Right lobe of liver (tissue), 6 donors: ENCODE data around the gene UCP2. TPM values are rescaled to one million over a fixed set of nuclear protein-coding genes. Genes with fewer than 3 reads are reported as not detected.

ENCODE experiments used
- ATAC-seq, 4 donors: fragments of 200-7000 bp; cut with Tn5 transposase; one replicate each; pipeline ENCODE4 v1.9.1; 2020; ENCODE audit warnings: mild to moderate bottlenecking in 4 of 4, moderate library complexity in 4 of 4
- DNase-seq, 3 donors: peaks; one replicate each; pipeline ENCODE4 v3.0.0-alpha.2; 2020
- H3K27ac ChIP-seq, 3 donors: fragments of 200-600 bp; one replicate each; pipeline ENCODE4 v1.8.0; 2022
- H3K27me3 ChIP-seq, 2 donors: fragments of 200-600 bp; one replicate each; pipeline ENCODE4 v1.8.0; 2022
- H3K36me3 ChIP-seq, 4 donors: fragments of 200-600 bp; sonication (generic) in 1 of 4; one replicate each; pipeline versions ENCODE4 v1.5.1 to v1.8.0; 2017 to 2022; ENCODE audit warnings: control low read depth in 1 of 4
- H3K4me1 ChIP-seq, 4 donors: fragments of 200-600 bp; sonication (generic) in 1 of 4; one replicate each; pipeline versions ENCODE4 v1.5.1 to v1.8.0; 2017 to 2022; ENCODE audit warnings: control low read depth in 1 of 4
- H3K4me3 ChIP-seq, 3 donors: fragments of 200-600 bp; one replicate each; pipeline ENCODE4 v1.8.0; 2022
- H3K9me3 ChIP-seq, 4 donors: fragments of 200-600 bp; sonication (generic) in 1 of 4; one replicate each; pipeline versions ENCODE4 v1.5.1 to v1.8.0; 2017 to 2022; ENCODE audit warnings: control low read depth in 1 of 4
- POLR2A ChIP-seq: fragments of 450-650 bp; IDR thresholded peaks from one replicate; pipeline ENCODE4 v1.6.1; 2017; ENCODE audit warnings: antibody characterized with exemption, mild to moderate bottlenecking
- WGBS: methylation state at CpG from one replicate; pipeline ENCODE4 v1.1.6; 2018; ENCODE audit warnings: low coverage, low lambda C conversion rate; ENCODE audit not compliant: insufficient coverage; ENCODE audit errors: missing lambda C conversion rate; 5-methylcytosine and 5-hydroxymethylcytosine counted together
- intact Hi-C, 2 donors: fragments of 100-400 bp; cut with DNase I; formaldehyde crosslinking; loops; one replicate each; pipeline versions ENCODE4 v1.11.2 to v1.14.1; 2022
- total RNA-seq, 6 experiments: library from RNA; depleted of rRNA in 2 of 6; stranded (reverse); fragments of >200 nt in 2 of 6; fragmentation: NEBNext Ultra II Directional in 3 of 6; extraction: Animal tissue kit (Norgen Biotek cat#: 25700) in 3 of 6; gene quantifications; one replicate each; pipeline versions ENCODE4 v1.1.0 to v1.2.4, GENCODE V29; 2016 to 2023
- TF ChIP-seq, protein P1 (sequence below), 4 donors: fragments of 200-600 bp in 3 of 4; fragments of 450-650 bp in 1 of 4; IDR thresholded peaks; one replicate each; pipeline versions ENCODE4 v1.5.1 to v1.8.0; 2016 to 2022; ENCODE audit warnings: antibody characterized with exemption in 4 of 4, mild to moderate bottlenecking in 2 of 4
- donor health status: DM: no; HTN: yes; CAD: no.
- donor health status: DM: no; HTN: no; CAD: no.
- donor health status: DM: no; HTN: no; CAD: no.
- donor health status: DM: no; HTN: yes; CAD: no.
- donor health status: DM: no; HTN: yes; CAD: no.

The UCP2 gene
- total RNA-seq, 6 experiments from 2014 or later, result 5.2 to 41.3 (median 8.7) TPM

DNA sequence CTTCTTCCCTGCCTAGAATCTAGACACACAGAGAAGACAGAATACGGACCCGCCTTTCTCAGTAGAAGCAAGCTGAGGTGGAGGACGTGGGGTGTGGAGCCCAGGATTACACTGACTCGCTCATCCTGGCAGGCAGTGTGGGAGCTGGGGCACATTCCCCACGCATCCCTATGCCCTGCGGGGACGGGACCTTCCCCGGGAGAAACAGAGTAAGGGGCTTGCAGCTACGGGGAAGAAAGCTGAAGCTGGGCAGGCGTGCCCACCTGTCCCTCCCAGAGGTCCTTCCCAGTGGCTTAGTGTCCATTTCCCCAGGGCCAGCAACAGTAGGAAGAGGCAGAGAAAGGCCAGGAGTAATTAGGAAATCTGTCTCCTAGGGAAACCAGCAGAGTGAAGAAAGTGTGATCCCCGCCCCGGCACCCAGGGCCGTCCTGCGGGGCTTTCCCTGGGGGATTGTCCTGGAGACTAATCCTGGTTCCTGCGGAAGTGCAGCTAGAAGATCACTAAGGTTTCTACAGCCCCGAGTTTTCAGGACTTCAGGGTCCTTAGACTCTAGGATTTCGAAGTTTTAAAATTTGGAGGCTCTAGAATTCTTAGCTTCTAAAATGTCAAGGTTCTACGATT is 24.0 kb downstream of the UCP2 start:
- H3K27me3 ChIP-seq, result no peaks in the 10 kb centered on the region
- TF ChIP-seq, protein P1, sequence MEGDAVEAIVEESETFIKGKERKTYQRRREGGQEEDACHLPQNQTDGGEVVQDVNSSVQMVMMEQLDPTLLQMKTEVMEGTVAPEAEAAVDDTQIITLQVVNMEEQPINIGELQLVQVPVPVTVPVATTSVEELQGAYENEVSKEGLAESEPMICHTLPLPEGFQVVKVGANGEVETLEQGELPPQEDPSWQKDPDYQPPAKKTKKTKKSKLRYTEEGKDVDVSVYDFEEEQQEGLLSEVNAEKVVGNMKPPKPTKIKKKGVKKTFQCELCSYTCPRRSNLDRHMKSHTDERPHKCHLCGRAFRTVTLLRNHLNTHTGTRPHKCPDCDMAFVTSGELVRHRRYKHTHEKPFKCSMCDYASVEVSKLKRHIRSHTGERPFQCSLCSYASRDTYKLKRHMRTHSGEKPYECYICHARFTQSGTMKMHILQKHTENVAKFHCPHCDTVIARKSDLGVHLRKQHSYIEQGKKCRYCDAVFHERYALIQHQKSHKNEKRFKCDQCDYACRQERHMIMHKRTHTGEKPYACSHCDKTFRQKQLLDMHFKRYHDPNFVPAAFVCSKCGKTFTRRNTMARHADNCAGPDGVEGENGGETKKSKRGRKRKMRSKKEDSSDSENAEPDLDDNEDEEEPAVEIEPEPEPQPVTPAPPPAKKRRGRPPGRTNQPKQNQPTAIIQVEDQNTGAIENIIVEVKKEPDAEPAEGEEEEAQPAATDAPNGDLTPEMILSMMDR (IDR thresholded peaks at IDR 0.05), result no peak
- no peak for TF ChIP-seq POLR2A
- H3K36me3 ChIP-seq, result no peaks in the 10 kb centered on the region
- no peaks in the 10 kb centered on the region for H3K9me3 ChIP-seq
- DNase-seq (peak in 1 of 3 donors; percentile 16), ATAC-seq (no peak)
- H3K4me1 ChIP-seq, result no peaks in the 10 kb centered on the region
- H3K27ac ChIP-seq, result no peak overlapping the region
- no peak overlapping the region for H3K4me3 ChIP-seq
- WGBS, result 95% methylated on average over 10 of the region's 18 CpGs
- intact Hi-C loops, result no loop called here

DNA sequence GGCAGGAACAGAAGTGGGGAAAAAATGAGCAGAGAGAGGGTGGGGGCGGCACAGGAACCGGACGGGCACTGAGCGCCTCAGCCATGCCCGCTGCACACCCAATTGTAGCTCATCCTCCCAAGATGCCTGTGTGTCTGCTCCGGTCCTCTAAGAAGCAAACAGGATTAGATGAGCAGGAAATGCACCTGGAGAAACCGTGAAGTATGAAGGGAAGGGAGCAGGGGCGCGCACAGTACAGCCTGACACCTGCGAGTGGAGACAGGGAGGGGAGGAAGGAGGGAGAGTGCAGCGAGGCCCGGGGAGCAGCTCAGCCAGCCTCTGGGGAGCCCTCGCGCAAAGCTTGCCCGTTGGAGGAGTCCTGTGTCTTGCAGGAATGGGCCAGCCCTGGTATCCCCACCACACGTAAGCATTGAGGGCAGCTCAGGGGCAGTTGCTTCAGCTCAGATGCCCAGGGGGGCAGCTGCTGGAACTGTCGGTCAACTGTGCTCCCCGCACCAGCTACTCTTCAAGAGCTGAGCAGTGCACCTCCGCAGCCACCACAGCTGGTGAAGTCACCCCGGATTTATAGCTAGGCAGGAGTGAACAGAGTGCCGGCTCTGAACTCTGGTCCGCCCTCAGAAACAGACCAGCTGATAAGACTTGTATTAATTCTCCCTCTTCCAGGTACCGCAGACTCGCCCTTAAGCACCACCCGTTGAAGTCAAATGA is 24.8 kb downstream of the UCP2 start:
- DNase-seq (peak in 1 of 3 donors; percentile 46), ATAC-seq (peak in 1 of 4 donors; percentile 36)
- no peak overlapping the region for H3K27ac ChIP-seq
- intact Hi-C loops, result no loop called here
- 56% methylated on average over 14 of the region's 25 CpGs for WGBS
- no peaks in the 10 kb centered on the region for H3K9me3 ChIP-seq
- H3K36me3 ChIP-seq, result no peaks in the 10 kb centered on the region
- no peak overlapping the region for H3K4me3 ChIP-seq
- no peak for TF ChIP-seq POLR2A
- TF ChIP-seq, protein P1 (IDR thresholded peaks at IDR 0.05), result no peak
- H3K27me3 ChIP-seq, result no peaks in the 10 kb centered on the region
- no peaks in the 10 kb centered on the region for H3K4me1 ChIP-seq

DNA sequence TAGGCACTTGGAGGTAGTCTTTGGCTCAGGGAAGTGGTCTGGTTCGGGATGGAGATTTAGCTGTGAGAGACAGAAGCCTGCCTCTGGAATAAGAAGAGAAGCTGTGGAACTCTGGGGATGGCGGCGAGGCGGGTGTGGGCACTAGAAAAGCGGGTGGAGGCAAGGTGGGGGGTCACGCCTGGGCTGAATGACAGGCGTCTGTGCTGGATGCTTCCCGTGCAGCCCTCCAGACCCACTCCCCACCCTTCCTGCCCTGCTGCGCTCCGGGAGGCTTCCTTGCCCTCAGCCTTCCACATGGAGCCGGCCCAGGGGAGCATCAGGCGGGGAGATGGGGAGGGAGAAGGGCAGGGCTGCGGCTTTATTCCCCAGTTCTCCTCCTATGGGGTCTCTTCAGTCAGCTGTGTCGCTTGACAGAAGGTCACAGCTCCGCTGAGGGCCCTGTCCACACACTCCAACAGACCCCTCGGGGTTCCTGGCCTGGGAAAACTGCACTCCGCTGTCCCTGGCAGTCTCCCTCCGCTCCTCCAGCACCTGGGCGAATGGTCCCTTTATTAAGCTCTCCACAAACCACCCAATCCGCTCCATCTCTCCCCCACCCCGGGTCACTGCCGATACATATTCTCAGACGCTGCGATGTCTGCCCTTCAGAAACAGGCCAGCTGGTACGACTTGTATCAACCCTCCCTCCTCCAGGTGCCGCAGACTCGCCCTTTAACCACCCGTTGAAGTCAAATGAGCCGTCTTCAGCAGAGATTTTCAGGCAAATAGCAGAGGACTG is 25.6 kb downstream of the UCP2 start:
- WGBS, result 26% methylated on average over 10 of the region's 29 CpGs

DNA sequence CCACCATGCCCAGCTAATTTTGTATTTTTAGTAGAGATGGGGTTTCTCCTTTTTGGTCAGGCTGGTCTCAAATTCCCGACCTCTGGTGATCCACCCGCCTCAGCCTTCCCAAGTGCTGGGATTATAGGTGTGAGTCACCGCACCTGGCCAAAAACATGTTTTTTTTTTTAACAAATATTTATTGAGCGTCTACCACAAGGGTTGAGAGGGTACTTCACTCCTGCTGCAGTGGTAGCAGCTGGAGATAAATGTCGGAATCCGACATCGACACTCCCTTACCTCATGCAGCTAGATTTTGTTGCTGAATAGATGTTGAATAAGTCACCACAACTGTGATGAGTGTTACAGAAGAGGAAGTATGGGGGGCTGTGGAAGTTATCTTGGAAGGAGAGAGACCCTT is 30.8 kb downstream of the UCP2 start:
- no peak for DNase-seq
- ATAC-seq, result no peak
- Histone ChIP-seq H3K9me3 (no peaks in the 10 kb centered on the region), H3K4me1 (no peaks in the 10 kb centered on the region), H3K27me3 (no peaks in the 10 kb centered on the region), H3K36me3 (no peaks in the 10 kb centered on the region), H3K4me3 (no peak overlapping the region), H3K27ac (no peak overlapping the region)
- WGBS, result 87% methylated on average over 7 of the region's 7 CpGs
- intact Hi-C loops, result no loop called here
- TF ChIP-seq, protein P1 (IDR thresholded peaks at IDR 0.05), result no peak

More for the DNA sequence above, 25.6 kb downstream of the UCP2 start:
- H3K27me3 ChIP-seq, result no peaks in the 10 kb centered on the region
- no peak overlapping the region for H3K4me3 ChIP-seq
- intact Hi-C loops, result no loop called here
- peak in 1 of 3 donors; percentile 28 for DNase-seq
- H3K4me1 ChIP-seq, result no peaks in the 10 kb centered on the region
- ATAC-seq, result peak in 2 of 4 donors; percentile 18
- no peak for TF ChIP-seq POLR2A
- TF ChIP-seq, protein P1 (IDR thresholded peaks at IDR 0.05), result no peak
- no peaks in the 10 kb centered on the region for H3K36me3 ChIP-seq
- H3K27ac ChIP-seq, result no peak overlapping the region
- H3K9me3 ChIP-seq, result no peaks in the 10 kb centered on the region
